ENCODE data around the gene SPEM3. TPM values are rescaled to one million over a fixed set of nuclear protein-coding genes. Genes with fewer than 3 reads are reported as not detected.

Gene SPEM3
- total and polyA plus RNA-seq, 2 of the 13 experiments (the other 11 are each of a cell fraction or from before 2014, with no cell fraction given) = not detected

DNA sequence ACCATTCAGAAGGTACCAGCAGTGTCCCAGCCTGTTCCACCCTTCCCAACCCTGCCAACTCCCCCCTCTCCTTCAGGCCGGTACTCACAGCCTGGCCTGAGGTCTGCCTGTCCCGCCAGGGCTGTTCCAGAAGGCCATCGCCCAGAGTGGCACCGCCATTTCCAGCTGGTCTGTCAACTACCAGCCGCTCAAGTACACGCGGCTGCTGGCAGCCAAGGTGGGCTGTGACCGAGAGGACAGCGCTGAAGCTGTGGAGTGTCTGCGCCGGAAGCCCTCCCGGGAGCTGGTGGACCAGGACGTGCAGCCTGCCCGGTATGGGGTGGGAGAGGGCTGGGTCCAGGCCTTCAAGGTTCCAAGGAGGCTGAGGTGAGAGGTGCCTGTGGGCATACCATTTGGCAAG lies 13.8 kb upstream of the SPEM3 start:
- 87% methylated on average over 7 of the region's 14 CpGs for WGBS (ENCODE audit: low lambda C conversion rate)

More for the DNA sequence above, 13.8 kb upstream of the SPEM3 start:
- intact Hi-C loops (cut with micrococcal nuclease; ENCODE audit: unreplicated experiment) (no loop called here), in situ Hi-C loops (cut with HindIII; ENCODE audit: extremely low pct_ligation_motif_present, low pct_unique_long_range_greater_than_20kb) (no loop called here)
- BruUV-seq (replicated peaks) = no TSS peak
- H3K4me2 ChIP-seq (ENCODE audit: low read depth, low read length) = no peak overlapping the region
- H3K9me3 ChIP-seq (ENCODE audit: low read length) = no peaks in the 10 kb centered on the region
- H4K20me1 ChIP-seq (ENCODE audit: insufficient read depth, low read length) = no peaks in the 10 kb centered on the region
- TF ChIP-seq, protein P1, sequence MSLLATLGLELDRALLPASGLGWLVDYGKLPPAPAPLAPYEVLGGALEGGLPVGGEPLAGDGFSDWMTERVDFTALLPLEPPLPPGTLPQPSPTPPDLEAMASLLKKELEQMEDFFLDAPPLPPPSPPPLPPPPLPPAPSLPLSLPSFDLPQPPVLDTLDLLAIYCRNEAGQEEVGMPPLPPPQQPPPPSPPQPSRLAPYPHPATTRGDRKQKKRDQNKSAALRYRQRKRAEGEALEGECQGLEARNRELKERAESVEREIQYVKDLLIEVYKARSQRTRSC (CRISPR knock-in tag; IDR thresholded peaks at IDR 0.05; ENCODE audit: low read depth) = no peak
- TF ChIP-seq TRAFD1 (CRISPR knock-in tag; IDR thresholded peaks at IDR 0.05; ENCODE audit: borderline replicate concordance) (no peak), NR2F2 (IDR thresholded peaks at IDR 0.05; ENCODE audit: borderline replicate concordance, low read depth) (no peak), ZBTB21 (CRISPR knock-in tag; IDR thresholded peaks at IDR 0.05) (no peak), FOXO1 (CRISPR knock-in tag; IDR thresholded peaks at IDR 0.05) (no peak), SP2 (CRISPR knock-in tag; IDR thresholded peaks at IDR 0.05) (no peak), ZNF224 (CRISPR knock-in tag; IDR thresholded peaks at IDR 0.05) (no peak), PAWR (CRISPR knock-in tag; IDR thresholded peaks at IDR 0.05; ENCODE audit: borderline replicate concordance) (no peak)
- TF ChIP-seq, protein P2, sequence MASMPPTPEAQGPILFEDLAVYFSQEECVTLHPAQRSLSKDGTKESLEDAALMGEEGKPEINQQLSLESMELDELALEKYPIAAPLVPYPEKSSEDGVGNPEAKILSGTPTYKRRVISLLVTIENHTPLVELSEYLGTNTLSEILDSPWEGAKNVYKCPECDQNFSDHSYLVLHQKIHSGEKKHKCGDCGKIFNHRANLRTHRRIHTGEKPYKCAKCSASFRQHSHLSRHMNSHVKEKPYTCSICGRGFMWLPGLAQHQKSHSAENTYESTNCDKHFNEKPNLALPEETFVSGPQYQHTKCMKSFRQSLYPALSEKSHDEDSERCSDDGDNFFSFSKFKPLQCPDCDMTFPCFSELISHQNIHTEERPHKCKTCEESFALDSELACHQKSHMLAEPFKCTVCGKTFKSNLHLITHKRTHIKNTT (CRISPR knock-in tag; IDR thresholded peaks at IDR 0.05) = no peak
- TF ChIP-seq, protein P3, sequence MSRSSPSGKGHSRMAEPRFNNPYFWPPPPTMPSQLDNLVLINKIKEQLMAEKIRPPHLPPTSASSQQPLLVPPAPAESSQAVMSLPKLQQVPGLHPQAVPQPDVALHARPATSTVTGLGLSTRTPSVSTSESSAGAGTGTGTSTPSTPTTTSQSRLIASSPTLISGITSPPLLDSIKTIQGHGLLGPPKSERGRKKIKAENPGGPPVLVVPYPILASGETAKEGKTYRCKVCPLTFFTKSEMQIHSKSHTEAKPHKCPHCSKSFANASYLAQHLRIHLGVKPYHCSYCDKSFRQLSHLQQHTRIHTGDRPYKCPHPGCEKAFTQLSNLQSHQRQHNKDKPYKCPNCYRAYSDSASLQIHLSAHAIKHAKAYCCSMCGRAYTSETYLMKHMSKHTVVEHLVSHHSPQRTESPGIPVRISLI (CRISPR knock-in tag; IDR thresholded peaks at IDR 0.05; ENCODE audit: borderline replicate concordance) = no peak
- ATAC-seq = no peak
- no peaks in the 10 kb centered on the region for H3K36me3 ChIP-seq (replicated peaks in 1 of 2; ENCODE audit: control insufficient read depth in 1 of 2, insufficient read depth in 2 of 2, low read length in 2 of 2)
- ChIA-PET CTCF (ENCODE audit: low intra/inter-chr PET ratio, low total read pairs) (no interaction called here), POLR2A (no interaction called here)
- H2AFZ ChIP-seq (ENCODE audit: low read length) = no peak overlapping the region
- no peaks in the 10 kb centered on the region for H3K27me3 ChIP-seq (ENCODE audit: control insufficient read depth in 1 of 2, insufficient read depth in 2 of 2, low read length in 2 of 2)
- 0 out of 2 replicates have a peak, but pooled peaks cover 2% of the 10 kb centered on the region for H3K4me1 ChIP-seq (ENCODE audit: insufficient read depth, low read length)
- no peaks in the 10 kb centered on the region for H3K79me2 ChIP-seq (ENCODE audit: insufficient read depth, low read length)
- no peak overlapping the region for H3K4me3 ChIP-seq (replicated peaks in 1 of 3; ENCODE audit: insufficient read depth in 1 of 3, low read depth in 2 of 3, low read length in 3 of 3)
- no peak overlapping the region for H3K27ac ChIP-seq (ENCODE audit: extremely low read length, insufficient read depth, low read length)
- no peak for FAIRE-seq
- no peak overlapping the region for H3K9ac ChIP-seq (ENCODE audit: insufficient read depth, low read depth, low read length)
- DNase-seq (ENCODE audit: low spot score) = no peak

All from HepG2 (cell line).